CD4-positive, alpha-beta T cell treated with Interleukin-12 subunit alpha and Interleukin-12 subunit beta, for 1 hour (primary cell): ENCODE results near the gene TBCC.
A peak's percentile ranks its signal among the peaks of the same experiment; 100 is the strongest.
"Not testable (repeated sequence)": the region's sequence is repeated elsewhere in the genome, so short reads cannot be mapped to it uniquely, and the experiment has no call there.

Experiments used
- DNase-seq: peaks from one replicate; pipeline ENCODE4 v3.0.0-alpha.2; 2020

TBCC gene

GRCh38 chr6:42727627-42728026 lies 18.3 kb downstream of the TBCC start:
- no peak for DNase-seq

- DNase-seq: no peak
These were observed 18.8 kb downstream of the TBCC start for GRCh38 chr6:42727087-42727611.

GRCh38 chr6:42726485-42727086 lies 19.3 kb downstream of the TBCC start:
- DNase-seq: peak; percentile 86

GRCh38 chr6:42726026-42726425 lies 19.9 kb downstream of the TBCC start:
- DNase-seq: no peak

- DNase-seq: no peak
These were observed 21.1 kb downstream of the TBCC start for GRCh38 chr6:42724825-42725224.

- no peak for DNase-seq
These were observed 23.4 kb downstream of the TBCC start, which contains the start of gene PRPH2 for GRCh38 chr6:42722497-42722896. Gene PRPH2, minus strand, starts transcription at chr6:42722597. Its CDS starts 263 bp downstream, at chr6:42722334.

- DNase-seq: no peak
These were observed 25.2 kb downstream of the TBCC start for GRCh38 chr6:42720739-42721138.

- DNase-seq: no peak
These were observed 30.0 kb downstream of the TBCC start for GRCh38 chr6:42715871-42716270.

- no peak for DNase-seq
These were observed 31.7 kb downstream of the TBCC start for GRCh38 chr6:42714098-42714761.

- no peak for DNase-seq
These were observed 34.0 kb downstream of the TBCC start for GRCh38 chr6:42711930-42712329.

- DNase-seq: no peak
These were observed 35.6 kb downstream of the TBCC start for GRCh38 chr6:42710316-42710715.

GRCh38 chr6:42709871-42710270 lies 36.0 kb downstream of the TBCC start:
- no peak for DNase-seq

- no peak for DNase-seq
These were observed 37.8 kb downstream of the TBCC start for GRCh38 chr6:42708096-42708495.

- no peak for DNase-seq
These were observed 38.3 kb downstream of the TBCC start for GRCh38 chr6:42707595-42707994.

- no peak for DNase-seq
These were observed 40.9 kb downstream of the TBCC start for GRCh38 chr6:42704937-42705374.

- no peak for DNase-seq
These were observed 41.5 kb downstream of the TBCC start for GRCh38 chr6:42704251-42704936.

GRCh38 chr6:42702786-42703185 lies 43.1 kb downstream of the TBCC start:
- not testable (repeated sequence) for DNase-seq

GRCh38 chr6:42702200-42702599 lies 43.7 kb downstream of the TBCC start:
- DNase-seq: no peak

GRCh38 chr6:42698217-42698616 lies 47.7 kb downstream of the TBCC start:
- no peak for DNase-seq

GRCh38 chr6:42697268-42697655 lies 48.6 kb downstream of the TBCC start:
- DNase-seq: no peak

- DNase-seq: no peak
These were observed 49.2 kb downstream of the TBCC start for GRCh38 chr6:42696526-42697267.

- DNase-seq: no peak
These were observed 51.3 kb downstream of the TBCC start for GRCh38 chr6:42694586-42694985.
